Effector memory CD8-positive, alpha-beta T cell (primary cell): ENCODE data around the gene CDKN3.

Experiments
- ATAC-seq: fragments of 150-1000 bp; cut with Tn5 transposase; replicated peaks from 2 replicates; pipeline ENCODE4 v1.10.0; 2021; ENCODE audit warnings: mild to moderate bottlenecking, moderate library complexity
- DNase-seq, 3 experiments: peaks; one replicate each; pipeline ENCODE4 v3.0.0; 2021
- H3K27ac Mint-ChIP-seq, 2 donors: one replicate each; pipeline ENCODE4 v1.8.0; 2022; ENCODE audit warnings: mild to moderate bottlenecking in 2 of 2, mixed read lengths in 2 of 2, moderate library complexity in 2 of 2
- H3K27me3 Mint-ChIP-seq, 2 donors: one replicate each; pipeline ENCODE4 v1.8.0; 2022; ENCODE audit warnings: mixed read lengths in 2 of 2
- H3K36me3 Mint-ChIP-seq: one replicate; pipeline ENCODE4 v1.8.0; 2022; ENCODE audit warnings: mild to moderate bottlenecking, moderate library complexity, mixed read lengths; ENCODE audit not compliant: insufficient read depth
- H3K4me1 Mint-ChIP-seq, 2 donors: one replicate each; pipeline ENCODE4 v1.8.0; 2022; ENCODE audit warnings: low read depth in 2 of 2, mixed read lengths in 2 of 2
- H3K4me3 Mint-ChIP-seq, 2 donors: one replicate each; pipeline ENCODE4 v1.8.0; 2022; ENCODE audit warnings: mild to moderate bottlenecking in 2 of 2, mixed read lengths in 2 of 2, moderate library complexity in 2 of 2
- H3K9me3 Mint-ChIP-seq, 2 donors: one replicate each; pipeline ENCODE4 v1.8.0; 2022; ENCODE audit warnings: mixed read lengths in 2 of 2
- total RNA-seq, 9 experiments: gene quantifications; one replicate each; lab custom pipeline; 2026; lab: John Stamatoyannopoulos, UW

The CDKN3 gene
- total RNA-seq: 0.25 to 3.1 (median 2.0) reads per million in 9 experiments

- ATAC-seq (peak; percentile 89), DNase-seq (peak; percentile 97 to 98 (median 98))
- H3K27me3 Mint-ChIP-seq: peaks cover 2 to 5% of the 10 kb centered on the region in 2 donors
- H3K4me1 Mint-ChIP-seq: peaks cover 0 to 9% of the 10 kb centered on the region in 2 donors
- H3K9me3 Mint-ChIP-seq: no peaks in the 10 kb centered on the region
- H3K4me3 Mint-ChIP-seq: peak within 1 kb of the TSS; percentile 82 to 84
- H3K36me3 Mint-ChIP-seq: peaks cover 7% of the 10 kb centered on the region
- peak within 1 kb of the TSS; percentile 32 to 70 for H3K27ac Mint-ChIP-seq
Measured at GRCh38 chr14:54396493-54397335, at the start of gene CDKN3. CDKN3 (plus strand) TSS chr14:54397007; CDS start chr14:54397069, 62 bp downstream.

GRCh38 chr14:54347044-54347443 is 49.8 kb upstream of the CDKN3 start:
- Mint-ChIP-seq H3K4me1 (peaks cover 0 to 4% of the 10 kb centered on the region in 2 donors), H3K27ac (no peak overlapping the region), H3K4me3 (no peak overlapping the region), H3K36me3 (no peaks in the 10 kb centered on the region), H3K9me3 (no peaks in the 10 kb centered on the region), H3K27me3 (peaks cover 7 to 30% of the 10 kb centered on the region in 2 donors)
- no peak for DNase-seq
- no peak for ATAC-seq

DNA sequence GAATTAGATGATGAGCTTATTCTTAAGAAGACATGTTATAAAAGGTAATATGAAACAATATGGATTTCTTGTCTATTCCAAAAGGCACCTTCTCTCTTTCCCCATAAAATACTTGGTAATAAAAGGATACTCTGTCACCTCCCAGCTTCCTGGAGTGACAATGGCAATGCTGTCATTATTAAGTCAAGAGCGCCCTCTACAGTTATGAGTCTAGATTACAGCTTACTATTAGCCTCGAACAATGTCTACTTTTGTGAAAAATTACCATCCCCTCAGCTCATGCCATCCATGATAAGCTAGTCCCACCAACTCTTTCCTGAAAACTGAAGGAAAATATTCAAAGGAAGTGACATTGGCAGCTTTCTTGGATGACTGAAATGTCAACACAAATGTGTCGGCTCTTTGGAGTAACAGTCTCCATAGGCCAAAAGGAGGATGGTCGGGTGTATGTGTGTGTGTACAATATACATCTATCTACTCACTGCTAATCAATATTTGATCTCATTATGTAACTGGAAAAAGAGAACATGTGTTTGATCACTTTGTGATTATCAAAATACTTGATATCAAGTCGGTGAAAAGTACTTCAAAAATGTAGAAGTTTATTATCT is 48.7 kb upstream of the CDKN3 start:
- no peak overlapping the region for H3K4me3 Mint-ChIP-seq
- H3K36me3 Mint-ChIP-seq: no peaks in the 10 kb centered on the region
- ATAC-seq (no peak), DNase-seq (no peak)
- peaks cover 10 to 36% of the 10 kb centered on the region in 2 donors for H3K27me3 Mint-ChIP-seq
- H3K4me1 Mint-ChIP-seq: peaks cover 1 to 4% of the 10 kb centered on the region in 2 donors
- H3K27ac Mint-ChIP-seq: peak overlapping the region in 1 of 2 donors; percentile 7
- H3K9me3 Mint-ChIP-seq: no peaks in the 10 kb centered on the region

DNA sequence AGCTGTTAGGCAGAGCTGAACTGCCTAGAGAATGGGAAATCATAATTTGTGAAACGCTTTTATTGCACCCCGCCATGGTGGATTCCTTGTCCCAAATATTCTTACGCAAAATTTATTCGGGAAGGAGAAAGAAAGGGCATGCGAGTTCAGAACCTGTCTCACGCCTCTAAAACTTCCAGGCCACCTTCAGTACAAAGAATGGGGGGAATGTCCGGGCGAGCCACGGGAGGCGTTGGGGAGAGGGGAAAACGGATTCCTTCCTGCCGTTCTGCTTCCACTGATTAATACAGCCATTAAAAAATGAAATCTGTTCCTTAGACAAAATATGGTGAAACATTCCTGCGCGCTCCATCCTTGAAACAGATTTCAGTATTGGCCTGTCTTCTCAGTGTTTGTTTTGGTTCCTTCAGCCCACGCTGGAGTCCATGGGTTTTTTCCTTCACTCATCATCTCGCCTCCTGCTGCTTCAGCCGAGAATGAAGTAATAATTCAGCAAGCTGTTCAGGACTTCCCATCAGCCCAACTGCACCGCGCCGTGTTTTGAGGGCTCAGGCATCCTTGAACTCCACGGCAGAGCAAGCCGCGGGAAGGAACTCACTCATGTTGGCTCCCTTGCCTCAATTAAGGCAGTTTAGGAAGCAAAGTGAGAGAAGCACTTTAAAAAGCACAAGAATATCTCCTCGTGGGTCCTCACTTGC is 47.7 kb upstream of the CDKN3 start:
- H3K4me1 Mint-ChIP-seq: peaks cover 4 to 8% of the 10 kb centered on the region in 2 donors
- no peaks in the 10 kb centered on the region for H3K9me3 Mint-ChIP-seq
- peaks cover 20 to 46% of the 10 kb centered on the region in 2 donors for H3K27me3 Mint-ChIP-seq
- H3K36me3 Mint-ChIP-seq: no peaks in the 10 kb centered on the region
- no peak overlapping the region for H3K27ac Mint-ChIP-seq
- no peak overlapping the region for H3K4me3 Mint-ChIP-seq
- DNase-seq (no peak), ATAC-seq (no peak)

DNA sequence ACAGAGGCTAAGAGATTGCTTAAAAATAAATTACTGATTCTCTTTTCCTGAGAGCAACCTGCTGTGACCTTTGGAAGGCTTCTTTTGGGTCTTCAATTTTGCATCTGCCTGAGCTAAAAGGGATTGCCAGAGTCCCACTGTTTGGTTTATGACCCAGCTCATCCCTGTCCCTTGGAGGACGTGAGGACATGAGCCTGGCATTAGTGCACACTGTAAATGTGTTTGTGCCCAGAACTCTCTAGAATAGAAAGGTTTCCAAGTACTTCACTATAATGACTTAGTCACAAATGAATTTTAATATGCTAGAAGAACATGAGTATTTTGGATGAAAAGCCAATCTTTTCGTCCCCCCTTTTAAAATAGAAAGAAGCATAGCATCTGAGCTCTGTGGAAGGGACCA is 47.1 kb upstream of the CDKN3 start:
- Mint-ChIP-seq H3K4me1 (peaks cover 4 to 8% of the 10 kb centered on the region in 2 donors), H3K27ac (no peak overlapping the region), H3K9me3 (no peaks in the 10 kb centered on the region), H3K36me3 (no peaks in the 10 kb centered on the region), H3K4me3 (no peak overlapping the region), H3K27me3 (peaks cover 26 to 52% of the 10 kb centered on the region in 2 donors)
- DNase-seq: no peak
- ATAC-seq: no peak

DNA sequence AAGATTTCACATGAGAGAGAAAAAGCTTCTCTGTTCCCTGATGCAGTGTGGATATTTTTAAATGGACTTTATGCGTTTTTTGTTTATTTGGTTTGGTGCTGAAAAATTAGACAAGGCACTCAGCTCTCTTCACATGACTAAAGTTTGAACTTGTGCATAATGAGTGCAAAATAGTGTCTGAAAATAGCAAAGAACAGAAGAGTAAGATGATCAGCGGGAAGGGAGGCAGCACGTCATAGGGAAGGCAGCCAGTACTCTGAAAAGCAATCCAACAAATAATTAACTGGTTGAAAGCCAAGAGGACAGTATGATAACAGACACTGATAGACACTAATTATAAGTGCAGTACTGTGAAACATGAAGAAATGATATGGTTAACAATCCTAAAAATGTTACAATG is 46.6 kb upstream of the CDKN3 start:
- H3K36me3 Mint-ChIP-seq: no peaks in the 10 kb centered on the region
- no peak for DNase-seq

DNA sequence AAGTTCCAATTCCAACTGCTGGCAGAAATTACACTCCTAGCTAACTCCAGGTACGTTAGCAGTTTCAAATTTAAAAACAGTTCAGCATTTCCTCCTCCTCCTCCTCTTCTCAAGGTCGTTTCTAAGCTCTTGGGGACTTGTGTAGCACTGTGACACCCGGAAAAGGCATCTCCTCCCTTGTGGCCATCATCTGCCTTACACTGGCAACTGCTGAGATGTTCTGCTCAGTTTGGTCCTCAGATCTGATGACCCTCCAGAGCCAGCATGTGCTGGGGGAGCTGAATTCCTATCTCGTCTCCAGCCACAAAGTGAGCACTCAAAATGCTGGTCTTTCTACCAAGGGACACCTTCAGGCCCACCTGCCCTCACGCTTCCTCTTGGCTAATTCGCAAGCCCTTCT is 43.5 kb upstream of the CDKN3 start:
- no peak for DNase-seq
- no peak overlapping the region for H3K4me3 Mint-ChIP-seq
- no peaks in the 10 kb centered on the region for H3K9me3 Mint-ChIP-seq
- peaks cover 4% of the 10 kb centered on the region in 2 donors for H3K4me1 Mint-ChIP-seq
- H3K27me3 Mint-ChIP-seq: peaks cover 49 to 66% of the 10 kb centered on the region in 2 donors
- no peak for ATAC-seq
- no peak overlapping the region for H3K27ac Mint-ChIP-seq
- no peaks in the 10 kb centered on the region for H3K36me3 Mint-ChIP-seq

More for the DNA sequence above, 46.6 kb upstream of the CDKN3 start:
- no peak for ATAC-seq
- H3K27me3 Mint-ChIP-seq: peaks cover 30 to 56% of the 10 kb centered on the region in 2 donors
- H3K4me1 Mint-ChIP-seq: peaks cover 4 to 8% of the 10 kb centered on the region in 2 donors
- H3K4me3 Mint-ChIP-seq: no peak overlapping the region
- H3K27ac Mint-ChIP-seq: no peak overlapping the region
- H3K9me3 Mint-ChIP-seq: no peaks in the 10 kb centered on the region

GRCh38 chr14:54353694-54354093 is 43.1 kb upstream of the CDKN3 start:
- peaks cover 49 to 66% of the 10 kb centered on the region in 2 donors for H3K27me3 Mint-ChIP-seq
- ATAC-seq: no peak

DNA sequence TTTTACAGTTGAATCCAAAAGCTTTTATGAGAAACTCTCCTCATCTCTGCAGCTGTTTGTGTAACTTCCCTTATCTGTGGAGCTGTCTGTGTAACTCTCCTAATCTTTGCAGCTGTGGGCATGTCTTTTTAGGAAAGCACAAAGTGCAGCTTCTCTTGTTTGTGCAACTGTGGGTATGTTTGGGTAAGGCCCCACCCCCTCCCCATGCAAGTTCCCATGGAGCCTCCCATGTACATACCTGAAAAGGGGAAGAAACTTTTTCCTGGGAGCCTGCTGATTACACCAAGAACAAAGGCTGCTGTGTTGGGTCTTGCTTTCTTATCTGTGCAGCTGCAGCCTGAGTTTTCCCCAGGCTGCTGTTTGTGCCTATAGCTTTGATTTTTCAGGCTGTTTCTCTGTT is 42.7 kb upstream of the CDKN3 start:
- H3K27ac Mint-ChIP-seq: no peak overlapping the region
- H3K27me3 Mint-ChIP-seq: peaks cover 52 to 64% of the 10 kb centered on the region in 2 donors
- H3K4me1 Mint-ChIP-seq: peaks cover 4% of the 10 kb centered on the region in 2 donors
- H3K36me3 Mint-ChIP-seq: no peaks in the 10 kb centered on the region
- no peaks in the 10 kb centered on the region for H3K9me3 Mint-ChIP-seq
- no peak for ATAC-seq
- H3K4me3 Mint-ChIP-seq: no peak overlapping the region
- DNase-seq: no peak

More at GRCh38 chr14:54353694-54354093, 43.1 kb upstream of the CDKN3 start:
- H3K4me3 Mint-ChIP-seq: no peak overlapping the region
- H3K9me3 Mint-ChIP-seq: no peaks in the 10 kb centered on the region
- H3K27ac Mint-ChIP-seq: no peak overlapping the region
- no peaks in the 10 kb centered on the region for H3K36me3 Mint-ChIP-seq
- no peak for DNase-seq
- peaks cover 4% of the 10 kb centered on the region in 2 donors for H3K4me1 Mint-ChIP-seq

GRCh38 chr14:54354968-54355641 is 41.7 kb upstream of the CDKN3 start:
- no peaks in the 10 kb centered on the region for H3K9me3 Mint-ChIP-seq

DNA sequence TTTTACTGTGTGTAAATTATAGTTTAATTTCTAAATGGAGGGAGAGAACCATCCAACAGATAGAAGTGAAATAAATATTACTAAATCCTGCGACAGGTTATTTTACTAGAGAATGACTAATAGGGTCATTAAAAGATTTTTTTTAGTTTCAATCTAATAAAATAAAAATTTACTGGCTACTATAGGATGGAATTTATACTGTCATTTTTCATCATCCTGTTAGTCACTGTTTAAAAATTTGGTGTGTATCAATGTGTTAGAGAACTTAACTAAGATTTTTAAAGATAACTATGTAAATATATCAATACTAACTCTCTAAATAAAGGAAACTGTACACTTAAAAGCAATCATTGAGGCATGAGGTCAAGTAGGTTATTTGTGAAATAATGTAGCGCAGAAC is 41.1 kb upstream of the CDKN3 start:
- H3K27me3 Mint-ChIP-seq: peaks cover 64 to 66% of the 10 kb centered on the region in 2 donors

More at GRCh38 chr14:54354968-54355641, 41.7 kb upstream of the CDKN3 start:
- peaks cover 4% of the 10 kb centered on the region in 2 donors for H3K4me1 Mint-ChIP-seq
- no peak for DNase-seq
- no peak overlapping the region for H3K4me3 Mint-ChIP-seq
- no peak overlapping the region for H3K27ac Mint-ChIP-seq
- H3K27me3 Mint-ChIP-seq: peaks cover 62 to 64% of the 10 kb centered on the region in 2 donors
- no peak for ATAC-seq
- no peaks in the 10 kb centered on the region for H3K36me3 Mint-ChIP-seq

DNA sequence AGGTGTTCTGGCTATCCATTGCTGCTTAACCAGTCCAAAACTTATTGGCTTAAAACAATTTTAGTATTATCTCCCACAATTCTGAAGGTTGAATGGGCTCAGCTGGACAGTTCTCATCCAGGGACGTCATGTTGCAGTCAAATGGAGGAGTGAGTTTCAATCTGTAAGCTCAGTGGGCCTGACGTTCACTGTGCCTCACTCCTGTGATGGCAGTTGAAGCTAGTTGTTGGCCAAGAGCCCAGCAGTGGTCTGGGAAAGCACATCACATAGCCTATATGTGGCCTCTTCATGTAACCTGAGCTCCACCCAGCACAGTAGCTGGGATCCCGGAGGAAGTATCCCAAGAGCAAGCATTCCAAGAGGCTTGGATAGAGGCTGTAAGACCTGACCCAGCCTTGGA is 40.6 kb upstream of the CDKN3 start:
- H3K4me1 Mint-ChIP-seq: peaks cover 4% of the 10 kb centered on the region in 2 donors
- no peaks in the 10 kb centered on the region for H3K36me3 Mint-ChIP-seq
- H3K27ac Mint-ChIP-seq: no peak overlapping the region
- peaks cover 66 to 70% of the 10 kb centered on the region in 2 donors for H3K27me3 Mint-ChIP-seq
- no peaks in the 10 kb centered on the region for H3K9me3 Mint-ChIP-seq
- DNase-seq: no peak
- no peak for ATAC-seq
- H3K4me3 Mint-ChIP-seq: no peak overlapping the region

More for the DNA sequence above, 41.1 kb upstream of the CDKN3 start:
- no peak for DNase-seq
- Mint-ChIP-seq H3K9me3 (no peaks in the 10 kb centered on the region), H3K4me3 (no peak overlapping the region), H3K36me3 (no peaks in the 10 kb centered on the region), H3K4me1 (peaks cover 4% of the 10 kb centered on the region in 2 donors), H3K27ac (no peak overlapping the region)
- no peak for ATAC-seq

DNA sequence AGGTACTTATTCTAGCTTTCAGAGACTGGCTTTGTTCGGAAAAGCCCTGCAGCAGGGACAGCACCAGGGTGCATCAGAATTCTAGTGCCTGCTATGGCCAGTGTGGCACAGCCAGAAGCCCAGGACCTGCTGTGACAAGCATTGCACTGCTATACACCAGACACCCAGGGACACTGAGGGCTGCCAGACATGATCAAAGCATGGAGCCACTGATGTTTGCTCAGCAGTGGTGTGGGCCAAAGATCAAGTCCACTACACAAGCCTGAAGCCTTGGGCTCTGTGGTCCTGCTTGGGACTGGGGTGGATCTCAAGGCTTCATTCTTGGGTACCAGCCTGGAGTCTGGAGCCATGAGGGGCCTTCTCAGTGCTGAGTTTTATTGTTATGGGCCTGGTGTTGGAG is 36.1 kb upstream of the CDKN3 start:
- H3K4me1 Mint-ChIP-seq: peaks cover 0 to 1% of the 10 kb centered on the region in 2 donors

More for the DNA sequence above, 36.1 kb upstream of the CDKN3 start:
- ATAC-seq (no peak), DNase-seq (no peak)
- Mint-ChIP-seq H3K27me3 (peaks cover 64% of the 10 kb centered on the region in 2 donors), H3K36me3 (no peaks in the 10 kb centered on the region), H3K27ac (no peak overlapping the region), H3K9me3 (no peaks in the 10 kb centered on the region), H3K4me3 (no peak overlapping the region)
